ENCODE data around the gene FADS2.

DNA sequence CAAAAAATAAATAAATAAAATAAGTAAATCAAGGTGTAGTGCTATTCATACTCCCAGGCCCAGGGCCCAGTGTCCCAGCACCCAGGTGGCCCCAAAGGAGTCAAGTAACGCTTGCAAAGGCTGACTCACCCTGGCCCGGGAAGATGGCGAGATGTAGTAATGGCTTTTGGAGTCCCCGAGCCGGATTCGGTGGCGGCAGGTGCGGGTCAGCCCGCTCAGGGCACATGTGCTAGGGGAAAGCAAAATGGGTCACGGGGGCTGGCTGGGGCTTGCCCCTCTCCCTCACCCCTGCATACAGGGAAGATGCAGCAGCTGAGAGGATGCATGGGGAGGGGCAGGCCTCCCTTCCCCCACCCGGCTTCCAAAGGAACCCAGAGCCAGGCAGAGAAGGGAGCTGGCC lies 74.2 kb downstream of the FADS2 start:
- TF ChIP-seq, protein P1, sequence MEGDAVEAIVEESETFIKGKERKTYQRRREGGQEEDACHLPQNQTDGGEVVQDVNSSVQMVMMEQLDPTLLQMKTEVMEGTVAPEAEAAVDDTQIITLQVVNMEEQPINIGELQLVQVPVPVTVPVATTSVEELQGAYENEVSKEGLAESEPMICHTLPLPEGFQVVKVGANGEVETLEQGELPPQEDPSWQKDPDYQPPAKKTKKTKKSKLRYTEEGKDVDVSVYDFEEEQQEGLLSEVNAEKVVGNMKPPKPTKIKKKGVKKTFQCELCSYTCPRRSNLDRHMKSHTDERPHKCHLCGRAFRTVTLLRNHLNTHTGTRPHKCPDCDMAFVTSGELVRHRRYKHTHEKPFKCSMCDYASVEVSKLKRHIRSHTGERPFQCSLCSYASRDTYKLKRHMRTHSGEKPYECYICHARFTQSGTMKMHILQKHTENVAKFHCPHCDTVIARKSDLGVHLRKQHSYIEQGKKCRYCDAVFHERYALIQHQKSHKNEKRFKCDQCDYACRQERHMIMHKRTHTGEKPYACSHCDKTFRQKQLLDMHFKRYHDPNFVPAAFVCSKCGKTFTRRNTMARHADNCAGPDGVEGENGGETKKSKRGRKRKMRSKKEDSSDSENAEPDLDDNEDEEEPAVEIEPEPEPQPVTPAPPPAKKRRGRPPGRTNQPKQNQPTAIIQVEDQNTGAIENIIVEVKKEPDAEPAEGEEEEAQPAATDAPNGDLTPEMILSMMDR (IDR thresholded peaks at IDR 0.05; ENCODE audit: insufficient read depth, low read length) = no peak
- TF ChIP-seq, protein P2, sequence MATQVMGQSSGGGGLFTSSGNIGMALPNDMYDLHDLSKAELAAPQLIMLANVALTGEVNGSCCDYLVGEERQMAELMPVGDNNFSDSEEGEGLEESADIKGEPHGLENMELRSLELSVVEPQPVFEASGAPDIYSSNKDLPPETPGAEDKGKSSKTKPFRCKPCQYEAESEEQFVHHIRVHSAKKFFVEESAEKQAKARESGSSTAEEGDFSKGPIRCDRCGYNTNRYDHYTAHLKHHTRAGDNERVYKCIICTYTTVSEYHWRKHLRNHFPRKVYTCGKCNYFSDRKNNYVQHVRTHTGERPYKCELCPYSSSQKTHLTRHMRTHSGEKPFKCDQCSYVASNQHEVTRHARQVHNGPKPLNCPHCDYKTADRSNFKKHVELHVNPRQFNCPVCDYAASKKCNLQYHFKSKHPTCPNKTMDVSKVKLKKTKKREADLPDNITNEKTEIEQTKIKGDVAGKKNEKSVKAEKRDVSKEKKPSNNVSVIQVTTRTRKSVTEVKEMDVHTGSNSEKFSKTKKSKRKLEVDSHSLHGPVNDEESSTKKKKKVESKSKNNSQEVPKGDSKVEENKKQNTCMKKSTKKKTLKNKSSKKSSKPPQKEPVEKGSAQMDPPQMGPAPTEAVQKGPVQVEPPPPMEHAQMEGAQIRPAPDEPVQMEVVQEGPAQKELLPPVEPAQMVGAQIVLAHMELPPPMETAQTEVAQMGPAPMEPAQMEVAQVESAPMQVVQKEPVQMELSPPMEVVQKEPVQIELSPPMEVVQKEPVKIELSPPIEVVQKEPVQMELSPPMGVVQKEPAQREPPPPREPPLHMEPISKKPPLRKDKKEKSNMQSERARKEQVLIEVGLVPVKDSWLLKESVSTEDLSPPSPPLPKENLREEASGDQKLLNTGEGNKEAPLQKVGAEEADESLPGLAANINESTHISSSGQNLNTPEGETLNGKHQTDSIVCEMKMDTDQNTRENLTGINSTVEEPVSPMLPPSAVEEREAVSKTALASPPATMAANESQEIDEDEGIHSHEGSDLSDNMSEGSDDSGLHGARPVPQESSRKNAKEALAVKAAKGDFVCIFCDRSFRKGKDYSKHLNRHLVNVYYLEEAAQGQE (IDR thresholded peaks at IDR 0.05; ENCODE audit: insufficient replicate concordance, low read depth) = no peak
